Measurements from ENCODE around the gene TUBA1C. TPM values are rescaled to one million over a fixed set of nuclear protein-coding genes. Genes with fewer than 3 reads are reported as not detected.

The TUBA1C gene
- 289 TPM for polyA plus RNA-seq (2012; ENCODE audit: insufficient read length, low read depth)

- TF ChIP-seq POLR2AphosphoS5 (IDR thresholded peaks at IDR 0.05; ENCODE audit: low read depth, low read length) (peak; percentile 99), REST (IDR thresholded peaks at IDR 0.05; ENCODE audit: insufficient read depth in 1 of 2, low read depth in 2 of 2, low read length in 2 of 2) (0 out of 4 replicates have a peak, but pooled peaks have one; percentile 11 to 19), FOXP2 (optimal IDR thresholded peaks at IDR 0.05; ENCODE audit: borderline replicate concordance, extremely low read depth, extremely low read length, insufficient read depth) (peak; percentile 45), SIN3A (IDR thresholded peaks at IDR 0.05; ENCODE audit: borderline replicate concordance, insufficient read depth, low read length) (peak; percentile 70; the same call in 1 of the 2 replicates), TAF1 (IDR thresholded peaks at IDR 0.05; ENCODE audit: borderline replicate concordance, insufficient read depth, low read length) (peak; percentile 94)
These were observed at the start of gene TUBA1C for GRCh38 chr12:49264873-49265792. Gene TUBA1C, plus strand, starts transcription at chr12:49265082. Its CDS starts 100 bp downstream, at chr12:49265182.

DNA sequence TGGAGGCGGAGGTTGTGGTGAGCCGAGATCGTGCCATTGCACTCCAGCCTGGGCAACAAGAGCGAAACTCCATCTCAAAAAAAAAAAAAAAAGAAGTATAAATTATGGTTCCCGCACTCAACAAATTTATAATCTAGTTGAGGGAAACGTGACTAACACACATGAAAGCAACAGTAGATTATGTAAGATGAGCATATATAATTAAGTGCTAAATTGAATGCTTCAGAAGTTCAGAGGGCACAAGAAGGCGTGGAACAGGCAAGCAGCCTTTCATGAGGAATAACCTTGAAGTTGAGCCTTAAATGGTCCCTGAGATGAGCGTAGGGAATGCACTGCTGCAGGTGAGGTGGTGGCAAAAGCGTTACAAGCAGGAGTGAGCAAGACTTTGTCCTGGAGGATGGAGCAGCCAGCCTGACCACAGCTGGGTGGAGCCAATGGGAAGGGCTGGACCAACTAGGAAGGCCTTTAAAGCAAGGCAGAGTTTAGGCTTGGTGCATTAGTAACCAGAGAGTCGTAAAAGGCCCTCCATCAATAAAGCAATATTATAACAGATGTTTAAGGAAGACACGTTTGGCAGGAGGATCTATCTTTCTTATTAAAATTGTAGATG lies 45.4 kb upstream of the TUBA1C start:
- TF ChIP-seq TAF1 (IDR thresholded peaks at IDR 0.05; ENCODE audit: borderline replicate concordance, insufficient read depth, low read length) (no peak), SIN3A (IDR thresholded peaks at IDR 0.05; ENCODE audit: borderline replicate concordance, insufficient read depth, low read length) (no peak), FOXP2 (optimal IDR thresholded peaks at IDR 0.05; ENCODE audit: borderline replicate concordance, extremely low read depth, extremely low read length, insufficient read depth) (no peak), REST (IDR thresholded peaks at IDR 0.05; ENCODE audit: insufficient read depth in 1 of 2, low read depth in 2 of 2, low read length in 2 of 2) (no peak), POLR2AphosphoS5 (IDR thresholded peaks at IDR 0.05; ENCODE audit: low read depth, low read length) (no peak)

DNA sequence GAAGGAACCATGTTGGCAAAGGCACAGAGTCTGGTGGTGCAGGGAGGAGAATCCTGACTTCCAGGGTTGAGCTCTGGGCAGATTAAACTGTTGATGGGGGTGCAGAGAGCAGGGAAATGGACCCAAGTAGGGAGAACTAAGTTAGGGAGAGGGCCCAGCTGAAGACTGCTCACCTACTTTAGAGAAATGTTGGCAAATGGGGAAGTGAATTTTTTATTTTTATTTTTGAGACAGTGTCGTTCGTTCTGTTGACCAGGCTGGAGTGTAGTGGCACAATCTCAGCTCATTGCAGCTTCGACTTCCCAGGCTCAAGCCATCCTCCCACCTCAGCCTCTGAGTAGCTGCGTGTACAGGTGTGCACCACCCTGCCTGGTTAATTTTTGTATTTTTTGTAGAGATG lies 43.9 kb upstream of the TUBA1C start:
- TF ChIP-seq POLR2AphosphoS5 (IDR thresholded peaks at IDR 0.05; ENCODE audit: low read depth, low read length), result no peak
- no peak for TF ChIP-seq REST (IDR thresholded peaks at IDR 0.05; ENCODE audit: insufficient read depth in 1 of 2, low read depth in 2 of 2, low read length in 2 of 2)
- no peak for TF ChIP-seq SIN3A (IDR thresholded peaks at IDR 0.05; ENCODE audit: borderline replicate concordance, insufficient read depth, low read length)
- no peak for TF ChIP-seq FOXP2 (optimal IDR thresholded peaks at IDR 0.05; ENCODE audit: borderline replicate concordance, extremely low read depth, extremely low read length, insufficient read depth)
- TF ChIP-seq TAF1 (IDR thresholded peaks at IDR 0.05; ENCODE audit: borderline replicate concordance, insufficient read depth, low read length), result no peak

GRCh38 chr12:49223122-49223521 lies 41.8 kb upstream of the TUBA1C start:
- TF ChIP-seq FOXP2 (optimal IDR thresholded peaks at IDR 0.05; ENCODE audit: borderline replicate concordance, extremely low read depth, extremely low read length, insufficient read depth) (no peak), TAF1 (IDR thresholded peaks at IDR 0.05; ENCODE audit: borderline replicate concordance, insufficient read depth, low read length) (no peak)

DNA sequence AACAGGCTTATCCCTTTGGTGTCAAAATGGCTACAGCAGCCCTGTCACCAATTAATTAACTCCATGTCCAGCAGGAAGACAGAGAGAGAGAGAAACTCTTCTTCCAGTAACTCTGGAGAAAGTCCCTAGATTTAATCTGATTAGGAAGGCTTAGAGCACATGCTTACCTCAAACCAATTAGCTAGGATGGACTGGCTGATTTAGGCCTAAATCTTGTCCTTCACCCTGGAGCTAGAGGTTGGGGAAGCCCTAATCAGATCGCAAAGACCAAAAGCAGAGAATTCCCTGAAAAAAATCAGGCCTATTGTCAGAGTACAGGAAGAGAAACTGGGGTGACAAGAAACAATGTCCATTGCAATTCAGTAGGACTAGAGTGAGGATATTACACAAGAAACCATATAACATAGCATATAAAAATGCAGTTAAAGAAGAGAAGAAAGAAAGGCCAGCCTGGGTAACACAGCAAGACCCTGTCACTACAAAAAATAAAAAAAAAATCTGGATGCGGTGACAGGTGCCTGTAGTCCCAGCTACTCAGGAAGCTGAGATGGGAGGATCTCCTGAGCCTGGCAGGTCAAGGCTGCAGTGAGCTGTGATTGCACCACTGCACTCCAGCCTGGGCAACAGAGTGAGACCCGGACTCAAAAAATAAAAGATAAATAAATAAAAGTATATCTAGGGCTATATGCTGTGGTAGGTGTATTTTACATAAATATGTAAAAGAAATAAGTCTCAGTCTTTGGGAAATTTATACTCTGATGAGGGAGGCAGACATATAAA lies 41.1 kb upstream of the TUBA1C start:
- TF ChIP-seq REST (IDR thresholded peaks at IDR 0.05; ENCODE audit: insufficient read depth in 1 of 2, low read depth in 2 of 2, low read length in 2 of 2) (0 out of 4 replicates have a peak, but pooled peaks of 1 of the 2 experiments have one; percentile 16), POLR2AphosphoS5 (IDR thresholded peaks at IDR 0.05; ENCODE audit: low read depth, low read length) (no peak; the same call in 1 of the 2 replicates), TAF1 (IDR thresholded peaks at IDR 0.05; ENCODE audit: borderline replicate concordance, insufficient read depth, low read length) (no peak), SIN3A (IDR thresholded peaks at IDR 0.05; ENCODE audit: borderline replicate concordance, insufficient read depth, low read length) (0 out of 2 replicates have a peak, but pooled peaks have one; percentile 24)
